Left ventricle myocardium superior (tissue), 1 donor: ENCODE data around the gene CHEK1. TPM values are rescaled to one million over a fixed set of nuclear protein-coding genes. Genes with fewer than 3 reads are reported as not detected.
"Not testable (repeated sequence)": the region's sequence is repeated elsewhere in the genome, so short reads cannot be mapped to it uniquely, and the experiment has no call there.

ENCODE experiments used
- ATAC-seq: fragments of 200-7000 bp; cut with Tn5 transposase; one replicate; pipeline ENCODE4 v1.9.1; 2020; ENCODE audit warnings: mild to moderate bottlenecking, moderate library complexity
- DNase-seq: peaks from one replicate; pipeline ENCODE4 v3.0.0-alpha.2; 2020
- intact Hi-C: fragments of 100-400 bp; cut with micrococcal nuclease; formaldehyde crosslinking; loops from one replicate; pipeline ENCODE4 v1.11.0; 2022
- long read RNA-seq: library from polyadenylated mRNA; unstranded; transcript quantifications from one replicate; pipeline ENCODE4 v2.0.0, GENCODE V29; 2021
- total RNA-seq: library from RNA; stranded (reverse); fragmentation: NEBNext Ultra II Directional; extraction: Animal tissue kit (Norgen Biotek cat#: 25700); gene quantifications from one replicate; pipeline ENCODE4 v1.2.1, GENCODE V29; 2021
- donor health status: DM: no; HTN: yes; CAD: no; lungs with severe emphysema.

Gene CHEK1
- total RNA-seq = 1.5 TPM
- long read RNA-seq = 0 reads

GRCh38 chr11:125624756-125625213 is at the start of gene CHEK1:
TSS of gene CHEK1 (plus strand) at chr11:125625163. CDS start at chr11:125626769, 1,606 bp downstream.
- ATAC-seq = no peak
- intact Hi-C loops = no loop called here
- DNase-seq = no peak

- intact Hi-C loops, ATAC-seq, DNase-seq: not testable (repeated sequence)
Observed at GRCh38 chr11:125577181-125577580, 47.8 kb upstream of the CHEK1 start.

- DNase-seq (no peak), ATAC-seq (no peak)
- intact Hi-C loops = no loop called here
Observed at GRCh38 chr11:125578783-125579182, 46.2 kb upstream of the CHEK1 start.

- DNase-seq = no peak
- ATAC-seq = no peak
- intact Hi-C loops = no loop called here
Observed at GRCh38 chr11:125579811-125580210, 45.2 kb upstream of the CHEK1 start.

- ATAC-seq (no peak), DNase-seq (no peak)
- intact Hi-C loops = no loop called here
Observed at GRCh38 chr11:125583496-125583895, 41.5 kb upstream of the CHEK1 start.

GRCh38 chr11:125585487-125585886 is 39.5 kb upstream of the CHEK1 start:
- ATAC-seq (no peak), DNase-seq (no peak)
- intact Hi-C loops = no loop called here

GRCh38 chr11:125586623-125587022 is 38.3 kb upstream of the CHEK1 start:
- ATAC-seq (no peak), DNase-seq (no peak)
- intact Hi-C loops = no loop called here

GRCh38 chr11:125587480-125587879 is 37.5 kb upstream of the CHEK1 start:
- DNase-seq (no peak), ATAC-seq (no peak)
- intact Hi-C loops = no loop called here

- ATAC-seq = no peak
- intact Hi-C loops = no loop called here
- no peak for DNase-seq
Observed at GRCh38 chr11:125588505-125588904, 36.5 kb upstream of the CHEK1 start.

- peak; percentile 41 for DNase-seq
- intact Hi-C loops = no loop called here
Observed at GRCh38 chr11:125591649-125592304, 33.2 kb upstream of the CHEK1 start.

GRCh38 chr11:125592305-125593113 is 32.5 kb upstream of the CHEK1 start, which contains the start of gene STT3A:
TSS of gene STT3A (plus strand) at chr11:125592852. CDS start at chr11:125595916, 3,064 bp downstream.
- ATAC-seq = peak; percentile 99
- intact Hi-C loops = no loop called here
- peak; percentile 99 for DNase-seq

More at GRCh38 chr11:125591649-125592304, 33.2 kb upstream of the CHEK1 start:
- ATAC-seq = peak; percentile 36

GRCh38 chr11:125593114-125593820 is 31.7 kb upstream of the CHEK1 start:
- ATAC-seq = no peak
- intact Hi-C loops = no loop called here
- DNase-seq = no peak

GRCh38 chr11:125594958-125595357 is 30.0 kb upstream of the CHEK1 start:
- no peak for DNase-seq
- intact Hi-C loops = no loop called here
- ATAC-seq = no peak

- ATAC-seq = no peak
- intact Hi-C loops = no loop called here
- no peak for DNase-seq
Observed at GRCh38 chr11:125600663-125601062, 24.3 kb upstream of the CHEK1 start.

- ATAC-seq (peak; percentile 59), DNase-seq (no peak)
Observed at GRCh38 chr11:125603207-125603606, 21.8 kb upstream of the CHEK1 start.

GRCh38 chr11:125605417-125605816 is 19.5 kb upstream of the CHEK1 start:
- DNase-seq = no peak
- intact Hi-C loops = no loop called here
- no peak for ATAC-seq

More at GRCh38 chr11:125603207-125603606, 21.8 kb upstream of the CHEK1 start:
- intact Hi-C loops = no loop called here

- DNase-seq (no peak), ATAC-seq (no peak)
- intact Hi-C loops = no loop called here
Observed at GRCh38 chr11:125609545-125609944, 15.4 kb upstream of the CHEK1 start.

- no peak for ATAC-seq
- intact Hi-C loops = no loop called here
- no peak for DNase-seq
Observed at GRCh38 chr11:125618383-125618782, 6.6 kb upstream of the CHEK1 start.

- no peak for DNase-seq
- intact Hi-C loops = no loop called here
- ATAC-seq = no peak
Observed at GRCh38 chr11:125621995-125622394, 3.0 kb upstream of the CHEK1 start.

GRCh38 chr11:125623064-125623463 is 1.9 kb upstream of the CHEK1 start:
- no peak for ATAC-seq
- no peak for DNase-seq
- intact Hi-C loops = no loop called here
